ENCODE results near the gene MAB21L2.

DNA sequence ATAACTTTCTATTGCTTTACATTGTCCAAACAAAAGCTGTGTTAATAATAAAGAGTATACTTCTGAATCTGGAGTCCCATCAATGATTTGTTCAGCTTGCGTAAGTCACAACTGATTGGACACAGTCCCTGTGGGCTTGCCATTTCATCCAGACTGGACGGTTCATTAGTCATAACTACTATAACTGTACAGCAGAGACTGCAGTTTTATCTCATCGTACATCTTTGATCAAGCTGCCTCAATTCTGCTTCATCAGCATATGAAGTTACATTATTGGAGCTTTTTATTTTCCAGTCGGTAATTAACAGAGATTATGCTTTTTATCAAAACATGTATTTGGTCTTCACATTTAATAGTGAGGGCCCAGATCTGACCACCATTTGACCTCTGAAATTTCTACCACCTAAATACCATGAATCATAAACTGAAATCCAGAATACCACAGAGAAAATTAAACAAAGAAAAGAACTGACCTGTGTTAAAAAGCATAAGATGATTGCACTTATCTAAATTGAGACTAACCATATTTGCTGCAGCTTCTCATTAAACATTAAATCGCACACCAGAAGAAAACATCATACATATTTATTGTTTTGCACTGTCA, 12.5 kb upstream of the MAB21L2 start:
- TF ChIP-seq, protein P1, sequence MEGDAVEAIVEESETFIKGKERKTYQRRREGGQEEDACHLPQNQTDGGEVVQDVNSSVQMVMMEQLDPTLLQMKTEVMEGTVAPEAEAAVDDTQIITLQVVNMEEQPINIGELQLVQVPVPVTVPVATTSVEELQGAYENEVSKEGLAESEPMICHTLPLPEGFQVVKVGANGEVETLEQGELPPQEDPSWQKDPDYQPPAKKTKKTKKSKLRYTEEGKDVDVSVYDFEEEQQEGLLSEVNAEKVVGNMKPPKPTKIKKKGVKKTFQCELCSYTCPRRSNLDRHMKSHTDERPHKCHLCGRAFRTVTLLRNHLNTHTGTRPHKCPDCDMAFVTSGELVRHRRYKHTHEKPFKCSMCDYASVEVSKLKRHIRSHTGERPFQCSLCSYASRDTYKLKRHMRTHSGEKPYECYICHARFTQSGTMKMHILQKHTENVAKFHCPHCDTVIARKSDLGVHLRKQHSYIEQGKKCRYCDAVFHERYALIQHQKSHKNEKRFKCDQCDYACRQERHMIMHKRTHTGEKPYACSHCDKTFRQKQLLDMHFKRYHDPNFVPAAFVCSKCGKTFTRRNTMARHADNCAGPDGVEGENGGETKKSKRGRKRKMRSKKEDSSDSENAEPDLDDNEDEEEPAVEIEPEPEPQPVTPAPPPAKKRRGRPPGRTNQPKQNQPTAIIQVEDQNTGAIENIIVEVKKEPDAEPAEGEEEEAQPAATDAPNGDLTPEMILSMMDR (IDR thresholded peaks at IDR 0.05; ENCODE audit: poor library complexity): no peak
- TF ChIP-seq EZH2 (IDR thresholded peaks at IDR 0.05; ENCODE audit: borderline replicate concordance): no peak
